ENCODE results near the gene PPP1R7. TPM values are rescaled to one million over a fixed set of nuclear protein-coding genes. Genes with fewer than 3 reads are reported as not detected.

Gene PPP1R7
- total and polyA plus RNA-seq, 2 donors from 2014 or later, result 64.6 to 94.9 TPM

- intact Hi-C loops (cut with DNase I), result no loop called here
- H3K9me3 ChIP-seq (ENCODE audit: control insufficient read depth in 2 of 3, insufficient read depth in 1 of 3, low read length in 3 of 3), result no peaks in the 10 kb centered on the region
- H3K27me3 ChIP-seq (ENCODE audit: control insufficient read depth, insufficient read depth, low read length), result no peaks in the 10 kb centered on the region
- no peak overlapping the region for H3K27ac ChIP-seq (ENCODE audit: low read depth in 2 of 2, low read length in 2 of 2)
- H3K36me3 ChIP-seq (ENCODE audit: control insufficient read depth in 2 of 3, insufficient read depth in 3 of 3, low read length in 3 of 3), result no peaks in the 10 kb centered on the region
- TF ChIP-seq CTCF (IDR thresholded peaks at IDR 0.05; ENCODE audit: borderline replicate concordance, extremely low read depth, insufficient read depth), result no peak
- H3K9ac ChIP-seq (ENCODE audit: low read length in 3 of 3), result no peak overlapping the region
- H3K4me3 ChIP-seq (ENCODE audit: low read length in 3 of 3), result no peak overlapping the region
- DNase-seq (peak in 2 of 5 donors; percentile 7 to 66), FAIRE-seq (no peak)
- H3K4me1 ChIP-seq (ENCODE audit: control insufficient read depth in 2 of 3, insufficient read depth in 2 of 3, low read depth in 1 of 3, low read length in 3 of 3), result no peaks in the 10 kb centered on the region
Measured at GRCh38 chr2:241129086-241129871, 21.0 kb upstream of the PPP1R7 start.

- H3K4me3 ChIP-seq (ENCODE audit: low read length in 3 of 3), result no peak overlapping the region
- FAIRE-seq, result no peak
- H3K27ac ChIP-seq (ENCODE audit: low read depth in 2 of 2, low read length in 2 of 2), result no peak overlapping the region
- intact Hi-C loops (cut with DNase I), result no loop called here
- peaks cover 0 to 2% (median 0%) of the 10 kb centered on the region in 3 donors for H3K4me1 ChIP-seq (ENCODE audit: control insufficient read depth in 2 of 3, insufficient read depth in 2 of 3, low read depth in 1 of 3, low read length in 3 of 3)
- no peak overlapping the region for H3K9ac ChIP-seq (ENCODE audit: low read length in 3 of 3)
- no peak for TF ChIP-seq CTCF (IDR thresholded peaks at IDR 0.05; ENCODE audit: borderline replicate concordance, extremely low read depth, insufficient read depth)
- no peaks in the 10 kb centered on the region for H3K9me3 ChIP-seq (ENCODE audit: control insufficient read depth in 2 of 3, insufficient read depth in 1 of 3, low read length in 3 of 3)
- no peaks in the 10 kb centered on the region for H3K27me3 ChIP-seq (ENCODE audit: control insufficient read depth, insufficient read depth, low read length)
- peak in 2 of 5 donors; percentile 8 to 65 for DNase-seq
- no peaks in the 10 kb centered on the region for H3K36me3 ChIP-seq (ENCODE audit: control insufficient read depth in 2 of 3, insufficient read depth in 3 of 3, low read length in 3 of 3)
Measured at GRCh38 chr2:241130316-241130715, 20.0 kb upstream of the PPP1R7 start.

- FAIRE-seq (no peak), DNase-seq (peak in 1 of 5 donors; percentile 29)
- H3K27ac ChIP-seq (ENCODE audit: low read depth in 2 of 2, low read length in 2 of 2), result no peak overlapping the region
- no peak overlapping the region for H3K4me3 ChIP-seq (ENCODE audit: low read length in 3 of 3)
- intact Hi-C loops (cut with DNase I), result no loop called here
- no peaks in the 10 kb centered on the region for H3K9me3 ChIP-seq (ENCODE audit: control insufficient read depth in 2 of 3, insufficient read depth in 1 of 3, low read length in 3 of 3)
- no peaks in the 10 kb centered on the region for H3K27me3 ChIP-seq (ENCODE audit: control insufficient read depth, insufficient read depth, low read length)
- H3K9ac ChIP-seq (ENCODE audit: low read length in 3 of 3), result no peak overlapping the region
- H3K36me3 ChIP-seq (ENCODE audit: control insufficient read depth in 2 of 3, insufficient read depth in 3 of 3, low read length in 3 of 3), result no peaks in the 10 kb centered on the region
- TF ChIP-seq CTCF (IDR thresholded peaks at IDR 0.05; ENCODE audit: borderline replicate concordance, extremely low read depth, insufficient read depth), result no peak
- H3K4me1 ChIP-seq (ENCODE audit: control insufficient read depth in 2 of 3, insufficient read depth in 2 of 3, low read depth in 1 of 3, low read length in 3 of 3), result peaks cover 0 to 4% (median 0%) of the 10 kb centered on the region in 3 donors
Measured at GRCh38 chr2:241131531-241131930, 18.7 kb upstream of the PPP1R7 start.

Data from kidney (tissue), 14 donors.